Stimulated activated CD4-positive, alpha-beta T cell treated with anti-CD3 and anti-CD28 coated beads, Interleukin-1b, Interleukin-23, amount 100 ng/mL, for 4 hours (primary cell): ENCODE measurements around the gene LSM10.
A peak's percentile ranks its signal among the peaks of the same experiment; 100 is the strongest.

Experiments
- DNase-seq, 2 donors: peaks; one replicate each; pipeline ENCODE4 v3.0.0-alpha.2; 2020; ENCODE audit warnings: low read depth in 2 of 2

Gene LSM10

GRCh38 chr1:36397378-36398230 is at the start of gene LSM10:
TSS of gene LSM10 (minus strand) at chr1:36397908. CDS start at chr1:36394129, 3,779 bp downstream.
- DNase-seq, result peak; percentile 84 to 85

GRCh38 chr1:36447450-36447849 is 49.7 kb upstream of the LSM10 start:
- DNase-seq, result no peak

GRCh38 chr1:36446746-36447145 is 49.0 kb upstream of the LSM10 start:
- no peak for DNase-seq

DNA sequence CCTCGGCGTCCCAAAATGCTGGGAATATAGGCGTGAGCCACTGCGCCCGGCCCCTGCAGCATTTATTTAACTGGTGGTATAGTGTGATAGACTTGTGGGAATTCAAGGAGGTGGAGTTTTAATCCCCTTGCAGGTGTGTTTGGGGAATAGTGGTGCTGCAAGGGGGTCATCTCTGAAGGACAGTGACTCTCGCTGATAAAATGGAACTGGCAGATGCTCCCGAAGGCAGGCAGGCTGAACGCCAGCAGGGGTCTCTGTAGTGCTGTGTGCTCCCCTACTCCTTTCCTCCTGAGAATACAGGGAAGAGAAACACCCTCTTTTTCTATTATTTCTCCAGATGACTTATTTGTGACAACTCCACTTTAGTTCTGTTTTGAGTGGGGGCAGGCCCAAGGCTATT is 48.6 kb upstream of the LSM10 start:
- no peak for DNase-seq

DNA sequence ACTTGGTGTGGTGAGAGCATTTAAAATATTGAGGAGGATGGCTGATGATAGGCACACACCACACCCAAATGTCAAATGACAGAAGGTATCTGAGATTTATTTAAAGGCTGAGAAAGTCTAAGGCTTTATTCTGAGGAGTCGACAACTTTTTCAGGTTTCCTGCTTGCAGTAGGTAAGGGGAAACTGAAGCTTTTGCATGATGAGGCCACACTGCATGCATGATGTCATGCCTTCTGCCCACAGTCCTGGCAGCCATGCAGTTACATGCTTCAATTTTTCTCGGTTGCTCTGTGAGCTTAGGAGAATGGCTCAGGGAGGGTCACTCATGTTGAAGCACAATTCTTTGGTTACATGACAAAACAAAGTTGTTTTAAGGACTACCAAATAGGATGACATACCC is 45.6 kb upstream of the LSM10 start:
- no peak for DNase-seq

GRCh38 chr1:36442337-36442736 is 44.6 kb upstream of the LSM10 start:
- no peak for DNase-seq

DNA sequence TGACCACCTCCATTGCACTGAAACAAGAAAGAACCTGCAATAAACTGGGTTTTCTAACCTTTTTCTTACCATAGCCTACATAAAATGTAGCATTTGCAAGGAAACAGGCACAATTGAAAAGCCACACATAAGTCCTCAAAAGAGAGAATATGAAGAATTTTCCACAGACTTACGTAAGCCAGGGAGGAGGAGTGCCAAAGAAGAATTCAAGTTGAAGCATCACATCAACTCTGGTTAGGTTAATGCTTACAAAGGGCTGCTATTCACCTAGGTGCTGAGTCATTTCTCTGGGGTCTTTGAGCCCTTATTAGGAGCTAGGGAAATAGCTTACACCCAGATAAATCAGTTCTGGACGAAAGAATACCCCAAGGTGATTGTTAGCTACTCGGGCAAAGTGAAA is 42.9 kb upstream of the LSM10 start:
- no peak for DNase-seq

GRCh38 chr1:36440044-36440443 is 42.3 kb upstream of the LSM10 start:
- DNase-seq, result no peak

GRCh38 chr1:36438715-36439114 is 41.0 kb upstream of the LSM10 start:
- DNase-seq, result no peak

DNA sequence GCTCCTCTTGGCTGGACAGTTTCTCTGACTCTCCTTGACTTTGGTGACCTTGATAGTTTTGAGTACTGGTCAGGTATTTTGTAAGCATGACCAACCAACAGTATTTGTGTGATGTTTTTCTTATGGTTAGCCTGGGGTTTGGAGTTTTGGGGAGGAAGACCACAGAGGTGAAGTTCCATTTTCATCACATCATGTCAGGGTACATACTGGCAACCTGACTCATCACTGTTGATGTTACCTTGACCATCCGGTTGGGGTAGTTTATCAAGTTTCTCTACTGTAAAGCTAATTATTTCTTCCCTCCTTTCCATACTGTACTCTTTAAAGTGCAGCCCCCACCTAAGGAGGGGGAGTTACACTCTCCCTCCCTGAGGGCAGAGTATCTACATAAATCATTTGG is 39.1 kb upstream of the LSM10 start:
- DNase-seq, result no peak

- DNase-seq, result no peak
Measured at GRCh38 chr1:36433102-36433501, 35.4 kb upstream of the LSM10 start.

DNA sequence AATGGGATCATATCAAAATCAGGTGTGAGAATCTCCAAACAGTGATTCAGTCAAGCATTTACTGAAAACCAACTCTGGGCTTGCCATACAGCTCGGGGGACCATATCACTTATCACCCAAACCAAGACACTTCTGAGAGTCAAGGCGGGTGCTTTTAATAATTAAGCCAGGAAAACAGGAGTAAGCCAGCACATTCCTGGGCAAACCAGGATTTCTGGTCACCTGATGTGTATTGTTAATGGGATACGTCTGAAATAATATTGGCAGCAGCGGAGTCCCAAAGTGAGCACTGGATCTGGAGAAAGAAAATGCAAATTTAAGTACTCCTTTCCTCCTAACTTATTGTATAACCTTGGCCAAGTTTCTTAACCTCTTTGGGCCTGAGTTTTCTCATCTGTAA is 34.9 kb upstream of the LSM10 start:
- DNase-seq, result no peak

- no peak for DNase-seq
Measured at GRCh38 chr1:36425791-36426190, 28.1 kb upstream of the LSM10 start.

DNA sequence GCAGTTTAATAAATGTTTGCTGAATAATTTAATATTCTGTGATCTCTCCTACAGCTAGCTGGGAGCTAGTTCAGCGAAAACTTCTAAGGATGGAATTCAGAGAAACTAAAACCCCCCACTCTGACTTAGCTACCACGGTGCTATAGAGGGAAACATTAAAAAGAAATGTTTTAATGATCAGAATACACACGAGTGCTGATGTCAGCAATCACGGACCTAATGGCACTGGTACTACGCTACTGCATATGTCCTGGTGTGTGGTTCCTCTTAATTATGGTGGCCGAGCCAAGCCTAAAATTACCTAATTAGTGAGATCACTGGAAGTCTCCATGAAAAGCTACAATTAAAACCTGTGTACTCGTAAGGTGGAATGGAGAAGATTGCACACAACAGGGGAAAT is 23.9 kb upstream of the LSM10 start:
- no peak for DNase-seq

GRCh38 chr1:36420836-36421317 is 23.2 kb upstream of the LSM10 start:
- DNase-seq, result peak; percentile 92 to 93

DNA sequence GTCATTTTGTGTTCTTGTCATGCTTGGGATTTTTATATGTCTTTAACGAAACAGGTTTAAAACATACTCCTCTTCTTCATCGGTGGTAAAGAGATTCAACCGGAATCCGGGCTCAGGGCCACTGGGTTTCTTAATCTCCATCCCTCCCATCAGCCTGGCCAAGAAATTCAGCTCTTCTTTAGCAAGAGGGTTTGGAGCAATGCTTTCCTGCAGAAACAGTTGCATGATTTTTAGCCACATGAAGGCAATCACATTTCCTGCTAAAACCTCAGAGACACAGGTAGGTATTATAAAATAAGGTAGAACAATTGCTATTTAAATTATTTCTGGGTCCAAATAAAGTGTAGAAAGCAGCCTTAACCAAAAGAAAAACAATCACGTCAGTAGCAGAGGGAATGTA is 22.7 kb upstream of the LSM10 start:
- no peak for DNase-seq

DNA sequence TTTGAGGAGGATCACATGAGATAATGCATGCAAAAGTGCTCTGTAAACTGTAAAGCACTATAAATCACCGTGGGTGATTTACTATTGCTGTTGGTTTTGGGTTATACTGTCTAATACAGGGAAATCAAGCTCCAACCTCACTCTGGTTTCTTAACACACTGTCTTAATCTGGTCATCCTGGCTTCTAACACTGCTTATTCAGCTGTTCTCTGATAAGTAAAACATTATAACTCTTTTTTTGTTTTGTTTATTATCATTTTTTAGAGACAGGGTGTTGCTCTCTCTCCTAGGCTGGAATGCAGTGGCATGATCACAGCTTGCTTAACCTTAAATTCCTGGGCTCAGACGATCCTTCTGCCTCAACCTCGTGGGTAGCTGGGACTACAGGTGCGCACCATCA is 21.9 kb upstream of the LSM10 start:
- DNase-seq, result no peak

- DNase-seq, result no peak
Measured at GRCh38 chr1:36419140-36419539, 21.4 kb upstream of the LSM10 start.

GRCh38 chr1:36417931-36418330 is 20.2 kb upstream of the LSM10 start:
- DNase-seq, result no peak

DNA sequence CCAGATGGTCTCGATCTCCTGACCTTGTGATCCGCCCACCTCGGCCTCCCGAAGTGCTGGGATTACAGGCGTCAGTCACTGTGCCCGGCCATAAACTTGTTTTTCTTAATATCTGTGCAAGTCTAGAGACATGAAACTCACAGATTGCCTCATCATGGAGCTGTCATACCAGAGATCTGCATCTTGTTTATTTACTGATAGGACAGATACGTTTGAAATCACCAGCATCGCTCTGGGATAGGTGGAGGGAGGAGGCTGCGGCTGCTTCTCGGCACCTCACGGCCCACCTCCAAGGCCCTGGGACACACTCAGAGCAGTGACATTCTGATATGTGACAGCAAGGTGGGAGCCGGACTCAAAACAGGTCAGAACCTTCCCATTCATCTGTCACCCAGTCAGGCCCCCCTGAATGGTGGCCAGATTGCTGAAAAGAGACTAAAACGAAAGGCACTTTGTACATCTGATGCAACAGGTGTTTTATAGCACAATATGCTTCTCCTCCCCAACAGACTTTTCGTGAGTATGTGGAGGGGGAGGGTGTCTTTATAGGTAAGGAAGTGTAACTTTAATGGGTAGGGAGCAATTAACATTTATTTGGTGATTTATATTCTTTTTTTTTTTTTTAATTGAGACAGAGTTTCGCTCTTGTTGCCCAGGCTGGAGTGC is 18.1 kb upstream of the LSM10 start:
- no peak for DNase-seq

DNA sequence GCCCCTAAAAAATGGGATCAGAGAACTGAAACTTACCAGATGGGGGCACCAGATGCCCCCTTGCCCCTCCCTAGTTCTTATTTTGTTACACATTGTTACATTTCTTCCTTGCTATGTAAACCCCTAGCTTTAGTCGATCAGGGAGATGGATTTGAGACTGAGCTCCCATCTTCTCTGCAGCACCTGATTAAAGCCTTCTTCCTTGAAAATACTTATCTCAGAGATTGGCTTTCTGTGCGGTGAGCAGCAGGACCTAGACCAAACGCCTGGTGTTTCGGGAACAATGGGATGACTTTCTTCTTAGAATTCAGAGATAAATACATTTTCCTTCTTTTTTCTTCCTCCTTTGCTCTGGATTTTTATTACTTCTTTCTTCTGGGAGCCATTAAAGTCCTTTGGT is 16.7 kb upstream of the LSM10 start:
- DNase-seq, result no peak

GRCh38 chr1:36411674-36412648 is 14.3 kb upstream of the LSM10 start:
- DNase-seq, result no peak
